Measurements from ENCODE around the gene THEM4.

The THEM4 gene

GRCh38 chr1:151833172-151833900 lies 76.0 kb downstream of the THEM4 start:
- no peak for FAIRE-seq

- no peak for FAIRE-seq
Measured at GRCh38 chr1:151832318-151832980, 76.9 kb downstream of the THEM4 start.

DNA sequence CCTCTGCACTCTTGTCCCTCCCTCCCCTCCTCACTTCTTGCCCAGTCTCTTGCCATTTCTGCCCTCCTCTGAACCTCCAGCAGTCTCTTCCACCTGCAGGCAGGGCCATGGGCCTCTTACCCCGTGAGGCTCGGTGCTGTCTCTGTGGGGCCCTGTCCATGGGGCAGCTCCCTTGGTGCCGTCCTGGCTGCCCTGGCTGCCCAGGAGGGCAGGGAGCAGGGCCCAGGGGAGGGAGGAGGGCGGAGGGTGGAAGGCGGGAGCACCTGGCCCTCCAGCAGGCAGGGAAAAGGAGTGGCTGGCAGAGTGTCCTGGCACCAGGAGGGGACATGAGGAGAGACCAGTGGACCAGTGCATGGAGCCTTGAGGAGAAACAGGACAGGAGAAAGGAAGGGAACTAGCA lies 77.7 kb downstream of the THEM4 start, which contains the start of gene RORC:
RORC (minus strand) TSS at position 198 of the 400 bp plus-strand sequence; CDS start at position 160, 38 bp downstream.
- no peak for FAIRE-seq

DNA sequence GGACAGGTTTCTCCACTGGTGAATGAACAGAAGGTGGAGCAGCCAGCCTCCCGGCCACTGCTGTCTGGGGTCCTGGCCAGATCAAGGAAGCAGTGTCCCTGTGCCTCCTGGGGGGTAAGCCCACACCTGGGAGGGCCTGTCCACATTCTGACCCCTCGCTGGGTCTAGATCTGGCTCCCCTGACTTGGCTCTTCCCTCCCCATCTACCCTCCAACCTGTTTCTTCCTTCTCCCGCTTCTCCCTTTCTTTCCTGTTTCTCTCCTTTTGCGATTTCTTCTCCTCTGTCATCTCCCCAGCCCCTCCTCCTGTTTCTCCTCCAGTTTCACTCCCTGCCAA lies 78.1 kb downstream of the THEM4 start:
- FAIRE-seq = no peak

DNA sequence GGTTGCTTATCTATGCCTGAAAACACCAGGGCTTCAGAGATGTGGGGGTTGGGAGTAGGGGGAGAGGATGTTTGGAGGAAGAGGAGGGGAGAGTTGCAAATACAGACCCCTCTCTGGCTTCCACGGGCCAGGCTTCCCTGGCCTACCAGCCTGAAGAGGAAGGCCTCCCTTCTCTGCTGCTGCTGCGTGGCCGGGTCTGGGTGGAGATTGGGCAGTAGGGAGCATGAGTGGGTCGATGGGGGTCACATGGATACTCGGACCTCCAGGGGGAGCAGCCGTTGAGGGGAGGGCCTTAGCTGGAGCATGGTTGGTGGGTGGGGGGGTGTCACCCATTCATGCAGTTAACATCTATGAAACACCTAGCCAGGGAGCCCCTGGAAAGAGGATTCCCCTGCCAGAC lies 79.3 kb downstream of the THEM4 start:
- FAIRE-seq = no peak

DNA sequence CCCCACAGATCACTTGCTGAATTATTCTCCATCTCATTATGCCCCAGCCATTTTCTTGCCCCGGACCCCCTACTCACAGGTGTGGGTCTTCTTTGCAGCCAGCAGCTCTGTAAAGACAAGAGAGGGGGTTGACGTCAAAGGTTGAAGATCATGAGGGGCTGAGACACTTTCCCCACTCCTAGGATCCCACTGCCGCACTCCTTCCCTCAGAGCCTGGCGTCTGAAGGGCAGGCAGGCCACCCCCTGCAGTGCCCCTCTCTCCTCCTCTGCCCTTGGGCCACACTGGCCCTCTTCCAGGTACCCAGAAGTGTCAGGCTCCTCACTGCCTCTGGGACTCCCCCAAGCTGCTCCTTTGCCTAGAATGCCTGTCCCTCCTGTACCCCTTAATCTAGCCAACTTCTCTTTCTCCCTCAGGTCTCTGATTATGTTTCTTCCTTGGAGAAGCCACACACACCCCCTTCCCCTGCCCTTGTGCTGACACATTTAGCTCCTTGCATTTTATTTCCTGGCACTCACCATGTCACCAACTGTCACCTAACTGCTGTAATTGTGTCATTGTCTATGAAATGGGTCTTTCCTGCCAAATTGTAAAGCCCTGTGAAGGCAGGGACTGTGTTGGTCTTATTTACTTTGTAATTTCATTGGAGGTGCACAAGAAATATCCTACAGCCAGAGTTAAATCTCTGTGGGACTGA lies 79.8 kb downstream of the THEM4 start:
- FAIRE-seq = no peak

DNA sequence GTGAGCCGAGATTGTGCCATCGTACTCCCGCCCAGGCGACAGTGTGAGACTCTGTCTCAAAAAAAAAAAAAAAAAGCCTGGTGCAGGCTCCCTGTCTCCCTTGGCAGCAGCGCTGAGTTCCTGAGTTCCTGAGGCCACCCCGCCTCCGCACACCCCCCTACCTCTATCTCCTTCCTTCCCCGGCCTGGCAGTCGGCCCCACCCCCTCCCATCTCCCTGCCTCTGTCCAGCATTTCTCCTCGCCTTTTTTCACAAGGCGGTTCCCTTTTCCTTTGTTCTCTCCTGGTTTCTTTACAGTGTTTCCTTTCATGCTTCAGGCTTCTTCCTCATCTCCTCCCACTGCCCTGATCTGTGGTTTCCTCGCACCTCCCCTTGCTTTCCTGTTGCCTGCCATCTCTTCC lies 80.4 kb downstream of the THEM4 start:
- FAIRE-seq = no peak

GRCh38 chr1:151827853-151828252 lies 81.5 kb downstream of the THEM4 start:
- no peak for FAIRE-seq

- FAIRE-seq = no peak
Measured at GRCh38 chr1:151825751-151826660, 83.3 kb downstream of the THEM4 start.

GRCh38 chr1:151825204-151825603 lies 84.1 kb downstream of the THEM4 start:
- FAIRE-seq = no peak

Data from G401.6 (cell line).